ENCODE data around the gene ABCA1. TPM values are rescaled to one million over a fixed set of nuclear protein-coding genes. Genes with fewer than 3 reads are reported as not detected.

Gene ABCA1
- total RNA-seq, 4 donors from 2014 or later = 101 to 182 (median 151) TPM

DNA sequence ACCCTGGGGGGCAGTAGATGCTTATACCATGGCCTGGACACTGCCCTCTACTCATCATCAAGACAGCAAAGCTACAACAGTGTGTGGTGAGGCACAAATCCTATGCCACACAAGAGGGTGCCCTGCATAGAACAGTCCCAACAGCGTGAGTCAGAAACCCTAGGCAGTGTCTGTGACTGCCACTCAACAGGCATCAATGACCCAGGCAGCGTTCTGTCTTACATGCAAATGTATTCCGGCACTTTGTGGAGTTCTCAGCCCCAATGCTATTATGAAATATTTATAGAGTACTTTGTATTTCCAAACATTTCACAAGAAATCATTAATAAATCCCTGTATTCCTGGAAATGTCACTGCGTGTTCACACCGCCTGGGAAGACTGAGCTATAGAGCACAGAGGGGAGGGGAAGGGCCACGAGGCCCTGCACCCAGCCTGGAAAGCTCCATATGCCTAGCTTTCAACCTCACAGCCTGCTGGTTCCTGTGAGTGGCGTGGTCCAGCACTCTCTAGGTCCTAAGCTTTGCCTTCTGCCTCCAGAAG lies 86.3 kb downstream of the ABCA1 start:
- TF ChIP-seq, protein P1, sequence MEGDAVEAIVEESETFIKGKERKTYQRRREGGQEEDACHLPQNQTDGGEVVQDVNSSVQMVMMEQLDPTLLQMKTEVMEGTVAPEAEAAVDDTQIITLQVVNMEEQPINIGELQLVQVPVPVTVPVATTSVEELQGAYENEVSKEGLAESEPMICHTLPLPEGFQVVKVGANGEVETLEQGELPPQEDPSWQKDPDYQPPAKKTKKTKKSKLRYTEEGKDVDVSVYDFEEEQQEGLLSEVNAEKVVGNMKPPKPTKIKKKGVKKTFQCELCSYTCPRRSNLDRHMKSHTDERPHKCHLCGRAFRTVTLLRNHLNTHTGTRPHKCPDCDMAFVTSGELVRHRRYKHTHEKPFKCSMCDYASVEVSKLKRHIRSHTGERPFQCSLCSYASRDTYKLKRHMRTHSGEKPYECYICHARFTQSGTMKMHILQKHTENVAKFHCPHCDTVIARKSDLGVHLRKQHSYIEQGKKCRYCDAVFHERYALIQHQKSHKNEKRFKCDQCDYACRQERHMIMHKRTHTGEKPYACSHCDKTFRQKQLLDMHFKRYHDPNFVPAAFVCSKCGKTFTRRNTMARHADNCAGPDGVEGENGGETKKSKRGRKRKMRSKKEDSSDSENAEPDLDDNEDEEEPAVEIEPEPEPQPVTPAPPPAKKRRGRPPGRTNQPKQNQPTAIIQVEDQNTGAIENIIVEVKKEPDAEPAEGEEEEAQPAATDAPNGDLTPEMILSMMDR (IDR thresholded peaks at IDR 0.05; ENCODE audit: low read depth) = no peak

DNA sequence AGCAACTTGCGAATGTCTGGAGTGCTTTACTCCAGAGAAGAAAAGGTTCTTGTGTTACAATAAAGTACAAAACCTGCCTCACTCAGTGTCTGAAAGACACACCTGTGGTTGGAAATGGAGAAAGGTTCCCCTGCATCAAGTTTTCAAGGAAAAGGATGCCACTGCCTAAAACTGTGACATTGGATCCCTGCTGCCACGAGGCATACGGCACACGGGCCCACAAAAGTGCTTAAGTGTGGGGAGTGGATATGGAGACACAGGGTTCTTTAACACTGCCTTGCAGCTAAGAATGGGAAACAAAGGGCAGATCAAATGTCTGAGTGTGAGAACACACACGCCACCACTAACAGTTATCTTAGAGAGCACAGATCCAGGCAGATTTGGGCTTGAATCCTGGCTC lies 89.0 kb downstream of the ABCA1 start:
- TF ChIP-seq, protein P1 (IDR thresholded peaks at IDR 0.05; ENCODE audit: low read depth) = no peak

DNA sequence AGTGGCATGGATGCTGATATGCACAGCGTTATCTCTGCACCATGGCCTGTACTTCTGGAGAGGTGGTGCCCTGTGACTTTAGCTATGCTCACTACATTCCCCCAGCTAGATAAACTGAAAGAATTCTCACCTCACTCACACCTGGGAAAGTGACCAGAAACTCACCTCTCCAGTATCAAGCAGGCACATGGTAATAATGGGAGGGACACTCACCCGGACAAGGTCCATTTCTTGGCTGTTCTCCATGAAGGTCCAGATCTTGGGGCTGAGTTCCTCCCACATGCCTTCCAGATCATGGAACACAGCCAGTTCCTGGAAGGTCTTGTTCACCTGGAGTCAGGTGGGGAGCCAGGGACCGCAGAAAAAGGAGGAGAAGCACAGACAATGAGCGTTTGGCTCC lies 91.2 kb downstream of the ABCA1 start:
- TF ChIP-seq, protein P1 (IDR thresholded peaks at IDR 0.05; ENCODE audit: low read depth) = no peak

DNA sequence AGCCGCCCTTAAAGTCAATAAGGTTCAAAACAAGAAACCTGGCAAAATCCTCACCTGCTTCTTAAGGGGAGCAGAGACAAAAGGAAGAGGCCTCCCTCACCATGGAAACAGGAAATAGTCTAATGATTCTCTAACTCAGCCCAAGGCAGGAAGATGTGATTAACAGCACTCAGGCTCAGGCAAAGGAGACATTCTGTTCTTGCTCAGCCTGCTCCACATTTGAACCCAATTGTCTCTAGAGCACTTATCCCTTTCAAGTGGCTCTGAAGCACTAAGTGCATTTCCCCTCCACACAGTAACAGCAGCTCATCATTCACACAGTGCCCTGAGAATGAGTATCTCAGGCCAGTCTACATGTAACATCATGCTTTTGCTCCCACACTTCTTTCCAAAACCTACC lies 91.7 kb downstream of the ABCA1 start:
- TF ChIP-seq, protein P1 (IDR thresholded peaks at IDR 0.05; ENCODE audit: low read depth) = no peak

DNA sequence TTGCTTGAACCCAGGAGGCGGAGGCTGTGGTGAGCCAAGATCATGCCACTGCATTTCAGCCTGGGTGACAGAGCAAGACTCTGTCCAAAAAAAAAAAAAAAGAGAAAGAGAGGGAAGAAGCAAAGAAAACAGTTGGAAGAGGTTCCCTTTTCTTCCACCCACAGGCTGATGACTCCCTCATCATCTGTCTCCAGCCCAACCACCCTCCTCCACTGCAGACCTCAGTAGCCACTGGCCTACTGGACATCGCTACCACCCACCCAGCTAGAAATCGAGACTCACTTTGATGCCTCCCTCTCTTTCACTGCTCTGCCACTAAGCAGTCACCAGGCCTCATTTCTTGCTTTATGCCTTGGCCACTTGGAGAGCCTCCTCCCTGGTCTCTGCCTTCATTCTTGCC lies 92.8 kb downstream of the ABCA1 start:
- TF ChIP-seq, protein P1 (IDR thresholded peaks at IDR 0.05; ENCODE audit: low read depth) = no peak

DNA sequence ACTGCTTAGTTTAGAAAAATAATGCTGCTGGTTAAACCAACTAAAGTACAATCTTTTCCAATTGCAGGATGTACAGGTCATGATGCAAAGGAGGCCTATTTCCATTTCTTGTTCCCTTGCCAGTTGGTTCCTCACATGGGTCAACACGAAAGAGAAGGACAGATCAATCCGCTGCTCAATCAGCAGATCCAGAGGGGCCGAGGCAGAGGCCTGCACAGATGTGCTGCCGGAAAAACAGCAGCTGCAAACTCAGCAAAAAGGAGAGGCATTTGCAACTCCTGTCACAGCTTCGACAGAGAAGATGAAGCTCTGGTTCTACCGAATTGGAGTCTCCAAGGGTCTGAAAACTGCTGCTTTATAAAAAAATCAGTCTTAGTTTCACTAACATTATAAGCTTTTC lies 94.3 kb downstream of the ABCA1 start:
- TF ChIP-seq, protein P1 (IDR thresholded peaks at IDR 0.05; ENCODE audit: low read depth) = no peak

DNA sequence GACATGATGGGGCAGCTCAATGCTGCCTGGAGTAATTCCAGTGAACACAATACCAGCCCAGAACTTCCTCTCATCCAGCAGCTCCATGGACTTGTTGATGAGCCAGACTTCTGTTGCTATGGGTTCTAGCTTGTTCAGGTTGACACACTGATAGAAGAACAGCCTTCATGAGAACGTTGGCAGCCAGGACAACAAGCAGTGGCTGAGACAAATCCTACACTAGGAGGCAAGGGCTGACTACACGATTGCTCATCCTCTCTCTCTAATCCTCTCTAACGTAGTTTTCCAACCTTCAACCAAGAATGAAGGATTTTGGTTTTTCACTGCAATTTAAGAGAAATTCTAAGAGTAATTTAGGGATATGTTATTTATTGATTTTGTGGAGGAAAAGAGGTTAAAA lies 96.3 kb downstream of the ABCA1 start:
- TF ChIP-seq, protein P1 (IDR thresholded peaks at IDR 0.05; ENCODE audit: low read depth) = no peak
